Activated CD4-positive, CD25-positive, alpha-beta regulatory T cell treated with anti-CD3 and anti-CD28 coated beads, Interleukin-2, amount 50 U/mL, for 24 hours (primary cell): ENCODE measurements around the gene SUSD5.
"Not testable (repeated sequence)": the region's sequence is repeated elsewhere in the genome, so short reads cannot be mapped to it uniquely, and the experiment has no call there.

ENCODE experiments used
- ATAC-seq, 2 donors: fragments of 150-1000 bp; cut with Tn5 transposase; one replicate each; pipeline ENCODE4 v1.10.0; 2021; ENCODE audit warnings: mild to moderate bottlenecking in 1 of 2, moderate library complexity in 1 of 2

Gene SUSD5

DNA sequence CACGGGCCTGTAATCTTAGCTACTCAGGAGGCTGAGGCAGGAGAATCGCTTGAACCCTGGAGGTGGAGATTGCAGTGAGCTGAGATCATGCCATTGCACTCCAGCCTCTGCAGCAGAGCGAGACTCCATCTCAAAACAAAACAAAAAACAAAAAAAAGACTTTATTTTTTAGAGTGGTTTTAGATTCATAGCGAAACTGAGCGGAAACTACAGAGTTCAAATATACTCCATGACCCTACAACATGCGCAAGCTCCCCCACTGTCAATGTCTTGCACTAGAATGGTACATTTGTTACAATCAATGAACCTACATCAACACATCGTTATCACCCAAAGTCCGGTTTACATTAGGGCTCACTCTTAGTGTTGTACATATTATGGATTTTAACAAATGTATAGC is 107.0 kb downstream of the SUSD5 start:
- peak; percentile 29 to 46 for ATAC-seq

DNA sequence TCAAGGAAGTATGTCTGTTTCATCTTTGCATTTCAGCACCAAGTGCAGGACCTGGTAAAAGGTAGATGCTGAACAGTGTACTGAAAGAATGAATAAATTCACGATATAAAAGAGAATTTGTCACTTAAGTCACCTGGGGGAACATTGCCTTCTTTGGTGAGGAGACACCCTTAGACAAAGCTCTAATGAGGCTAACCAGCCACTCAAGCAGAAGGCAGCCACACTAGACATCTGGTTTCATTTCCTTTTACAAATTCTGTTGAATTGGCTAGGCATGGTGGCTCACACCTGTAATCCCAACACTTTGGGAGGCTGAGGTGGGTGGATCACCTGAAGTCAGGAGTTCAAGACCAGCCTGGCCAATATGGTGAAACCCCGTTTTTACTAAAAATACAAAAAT is 111.8 kb downstream of the SUSD5 start:
- ATAC-seq, result not testable (repeated sequence)

DNA sequence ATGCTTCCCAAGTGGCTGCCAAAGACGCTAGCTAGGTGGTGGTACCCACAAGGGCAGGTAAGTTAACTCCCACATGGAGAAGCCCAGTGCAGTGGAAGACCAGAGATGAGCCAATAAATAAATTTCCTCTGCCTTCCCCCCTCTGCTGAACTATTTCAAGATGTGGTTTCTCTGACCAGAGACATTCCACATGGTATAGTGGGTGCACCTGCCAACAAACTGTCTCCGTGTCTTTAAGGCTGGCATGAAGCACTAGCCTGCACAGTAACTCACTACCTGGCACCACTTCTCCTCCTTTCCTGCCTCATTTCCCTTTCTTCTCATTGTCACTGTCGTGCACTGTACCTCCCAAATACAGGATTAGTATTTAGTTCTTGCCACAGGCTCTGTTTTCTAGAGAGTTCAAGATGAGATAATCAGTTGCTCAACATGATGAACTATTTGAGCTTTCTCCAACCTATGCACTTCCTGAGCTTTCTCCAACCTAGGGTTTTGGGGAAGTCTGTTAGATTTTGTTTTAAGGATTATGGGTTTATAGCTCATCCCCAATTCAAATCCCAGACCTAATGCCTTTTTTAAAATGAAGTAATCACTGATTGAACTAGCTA is 113.2 kb downstream of the SUSD5 start:
- no peak for ATAC-seq

DNA sequence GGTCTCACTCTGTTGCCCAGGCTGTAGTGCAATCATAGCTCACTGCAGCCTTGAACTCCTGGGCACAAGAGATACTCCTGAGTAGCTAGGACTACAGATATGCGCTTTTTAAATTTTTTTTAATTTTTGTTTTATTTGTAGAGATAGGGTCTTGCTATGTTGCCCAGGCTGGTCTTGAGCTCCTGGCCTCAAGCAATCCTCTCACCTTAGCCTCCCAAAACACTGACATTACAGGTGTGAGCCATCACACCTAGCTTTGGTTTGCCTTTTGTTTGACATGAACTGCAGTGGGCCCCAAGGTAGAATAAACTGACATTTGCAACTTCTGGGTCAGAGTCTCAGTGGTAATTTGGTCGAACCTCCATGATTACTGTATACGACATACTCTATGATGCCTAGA is 113.8 kb downstream of the SUSD5 start:
- ATAC-seq, result no peak

DNA sequence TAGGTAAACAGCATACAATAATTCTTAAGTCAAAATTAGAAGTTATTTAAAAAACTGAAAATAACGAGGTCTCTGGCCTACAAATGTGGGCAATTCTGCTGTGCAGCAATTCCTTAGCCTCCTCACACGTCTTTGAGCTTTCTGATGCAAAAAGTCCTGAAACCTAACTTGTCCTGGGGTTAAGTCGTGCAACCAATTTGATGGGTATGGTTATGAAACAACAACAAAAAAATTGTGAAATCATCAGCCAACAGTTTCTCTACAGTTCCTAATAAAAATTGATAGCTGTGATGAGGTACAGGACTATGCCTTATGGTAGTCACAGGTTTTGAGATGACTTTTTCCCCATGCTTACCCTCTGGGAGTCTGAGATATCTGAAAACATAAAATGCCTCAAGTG is 115.1 kb downstream of the SUSD5 start:
- ATAC-seq, result no peak

DNA sequence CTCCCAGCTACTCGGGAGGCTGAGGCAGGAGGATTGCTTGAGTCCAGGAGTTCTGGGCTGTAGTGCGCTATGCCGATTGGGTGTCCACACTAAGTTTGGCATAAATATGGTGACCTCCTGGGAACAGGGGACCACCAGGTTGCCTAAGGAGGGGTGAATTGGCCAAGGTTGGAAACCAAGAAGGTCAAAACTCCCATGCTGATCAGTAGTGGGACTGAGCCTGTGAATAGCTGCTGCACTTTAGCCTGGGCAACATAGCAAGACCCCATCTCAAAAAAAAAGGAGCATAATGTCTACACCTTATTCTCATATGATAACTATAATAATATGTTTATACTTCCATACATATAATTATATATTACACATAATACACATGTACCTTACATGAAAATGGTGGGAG is 115.6 kb downstream of the SUSD5 start:
- ATAC-seq, result no peak

DNA sequence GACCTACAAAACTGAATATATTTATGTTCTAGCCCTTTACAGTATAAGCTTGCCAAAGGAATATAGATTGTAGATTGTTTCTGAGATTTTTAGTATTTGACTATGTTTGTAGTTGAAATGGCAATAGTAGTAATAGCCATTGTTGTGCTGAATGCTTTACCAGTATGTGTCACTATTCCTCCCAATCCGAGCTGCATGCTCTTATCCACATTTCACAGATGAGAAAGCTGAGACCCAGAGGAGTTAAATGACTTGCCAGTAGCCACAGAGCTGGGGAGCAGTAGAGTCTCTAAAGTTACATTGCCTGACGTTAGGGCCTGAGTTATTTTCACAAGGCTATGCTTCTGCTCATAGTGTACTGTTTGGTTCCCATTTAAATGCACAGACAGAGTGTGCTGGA is 118.4 kb downstream of the SUSD5 start:
- ATAC-seq, result no peak
